ENCODE results near the gene GOLGA8B.

Gene GOLGA8B

GRCh38 chr15:34610354-34610753, 26.9 kb upstream of the GOLGA8B start:
- H3K27me3 ChIP-seq (ENCODE audit: low read length) = no peaks in the 10 kb centered on the region
- H3K4me2 ChIP-seq (ENCODE audit: low read depth, low read length, poor library complexity, severe bottlenecking) = no peak overlapping the region
- no peak overlapping the region for H2AFZ ChIP-seq (ENCODE audit: low read depth, low read length, severe bottlenecking)
- H3K4me3 ChIP-seq (ENCODE audit: insufficient read depth, low read length, poor library complexity, severe bottlenecking) = no peak overlapping the region
- no peaks in the 10 kb centered on the region for H3K9me2 ChIP-seq (replicated peaks; ENCODE audit: insufficient read depth, low read length)
- no peaks in the 10 kb centered on the region for H3K9me3 ChIP-seq (ENCODE audit: insufficient read depth, low read length)
- H3F3A ChIP-seq (ENCODE audit: insufficient read depth) = no peaks in the 10 kb centered on the region
- no peaks in the 10 kb centered on the region for H3K36me3 ChIP-seq (ENCODE audit: low read length)
- no peak for TF ChIP-seq EZH2phosphoT487 (conservative IDR thresholded peaks at IDR 0.05; ENCODE audit: low read length)
- no peak for TF ChIP-seq CTCF (IDR thresholded peaks at IDR 0.05; ENCODE audit: insufficient read depth, low read length, poor library complexity, severe bottlenecking)
- no peaks in the 10 kb centered on the region for H3K79me2 ChIP-seq (ENCODE audit: insufficient read depth, low read length)
- H4K20me1 ChIP-seq (ENCODE audit: low read depth, low read length) = no peaks in the 10 kb centered on the region
- H3K27ac ChIP-seq (ENCODE audit: low read depth, low read length) = no peak overlapping the region
- no peak overlapping the region for H3K9ac ChIP-seq (ENCODE audit: low read length)

GRCh38 chr15:34609102-34610057, 25.9 kb upstream of the GOLGA8B start:
- H2AFZ ChIP-seq (ENCODE audit: low read depth, low read length, severe bottlenecking) = no peak overlapping the region
- no peaks in the 10 kb centered on the region for H3K36me3 ChIP-seq (ENCODE audit: low read length)
- H3K9me3 ChIP-seq (ENCODE audit: insufficient read depth, low read length) = no peaks in the 10 kb centered on the region
- H3K27me3 ChIP-seq (ENCODE audit: low read length) = no peaks in the 10 kb centered on the region
- H3K4me2 ChIP-seq (ENCODE audit: low read depth, low read length, poor library complexity, severe bottlenecking) = no peak overlapping the region
- no peak overlapping the region for H3K4me3 ChIP-seq (ENCODE audit: insufficient read depth, low read length, poor library complexity, severe bottlenecking)
- no peaks in the 10 kb centered on the region for H3F3A ChIP-seq (ENCODE audit: insufficient read depth)
- H3K9me2 ChIP-seq (replicated peaks; ENCODE audit: insufficient read depth, low read length) = no peaks in the 10 kb centered on the region
- TF ChIP-seq EZH2phosphoT487 (conservative IDR thresholded peaks at IDR 0.05; ENCODE audit: low read length) = no peak
- no peak for TF ChIP-seq CTCF (IDR thresholded peaks at IDR 0.05; ENCODE audit: insufficient read depth, low read length, poor library complexity, severe bottlenecking)
- no peaks in the 10 kb centered on the region for H3K79me2 ChIP-seq (ENCODE audit: insufficient read depth, low read length)
- no peak overlapping the region for H3K27ac ChIP-seq (ENCODE audit: low read depth, low read length)
- no peak overlapping the region for H3K9ac ChIP-seq (ENCODE audit: low read length)
- H4K20me1 ChIP-seq (ENCODE audit: low read depth, low read length) = 0 out of 2 replicates have a peak, but pooled peaks cover 3% of the 10 kb centered on the region

- Histone ChIP-seq H3F3A (ENCODE audit: insufficient read depth) (no peaks in the 10 kb centered on the region), H3K27ac (ENCODE audit: low read depth, low read length) (no peak overlapping the region)
- TF ChIP-seq EZH2phosphoT487 (conservative IDR thresholded peaks at IDR 0.05; ENCODE audit: low read length) = no peak
- no peak for TF ChIP-seq CTCF (IDR thresholded peaks at IDR 0.05; ENCODE audit: insufficient read depth, low read length, poor library complexity, severe bottlenecking)
Measured at GRCh38 chr15:34608517-34608916, 25.1 kb upstream of the GOLGA8B start.

More at GRCh38 chr15:34608517-34608916, 25.1 kb upstream of the GOLGA8B start:
- Histone ChIP-seq H3K36me3 (ENCODE audit: low read length) (no peaks in the 10 kb centered on the region), H2AFZ (ENCODE audit: low read depth, low read length, severe bottlenecking) (no peak overlapping the region), H4K20me1 (ENCODE audit: low read depth, low read length) (0 out of 2 replicates have a peak, but pooled peaks cover 3% of the 10 kb centered on the region), H3K9me2 (replicated peaks; ENCODE audit: insufficient read depth, low read length) (no peaks in the 10 kb centered on the region), H3K9me3 (ENCODE audit: insufficient read depth, low read length) (no peaks in the 10 kb centered on the region), H3K79me2 (ENCODE audit: insufficient read depth, low read length) (no peaks in the 10 kb centered on the region), H3K4me3 (ENCODE audit: insufficient read depth, low read length, poor library complexity, severe bottlenecking) (no peak overlapping the region), H3K27me3 (ENCODE audit: low read length) (no peaks in the 10 kb centered on the region), H3K9ac (ENCODE audit: low read length) (no peak overlapping the region), H3K4me2 (ENCODE audit: low read depth, low read length, poor library complexity, severe bottlenecking) (no peak overlapping the region)
